K562 (cell line): ENCODE data around the gene SDC1. TPM values are rescaled to one million over a fixed set of nuclear protein-coding genes. Genes with fewer than 3 reads are reported as not detected.

ENCODE experiments used
- ATAC-seq: fragments of 200-7000 bp; cut with Tn5 transposase; 3 replicates; pipeline ENCODE4 v1.9.1; 2020; ENCODE audit warnings: moderate library complexity
- BruUV-seq: library from RNA; stranded (reverse); fragments of 400-500 nt; replicated peaks from 2 replicates; lab custom pipeline; 2021; lab: Mats Ljungman, UMichigan
- CTCF ChIA-PET: fragments of 300-600 bp; formaldehyde crosslinking; extraction: SDS; loops from one replicate; lab custom pipeline; 2021; ENCODE audit warnings: low intra/inter-chr PET ratio; lab: Yijun Ruan, JAX
- POLR2A ChIA-PET: fragments of 300-600, 350-650 bp; sonication (Branson Sonifier 250); formaldehyde crosslinking; extraction: SDS; loops from one replicate; lab custom pipeline; 2021; ENCODE audit warnings: antibody characterized with exemption, inconsistent platforms; lab: Yijun Ruan, JAX
- DNase-seq, 4 experiments: peaks; one replicate each; pipeline versions ENCODE4 v3.0.0 to v3.0.0-alpha.2; 2011 to 2018; ENCODE audit warnings: low spot score in 3 of 4, mixed read lengths in 3 of 4; ENCODE audit errors: extremely low read depth in 1 of 4
- FAIRE-seq: peaks from 2 replicates; lab custom pipeline; 2011; peaks lifted over from hg19 to GRCh38; lab: Jason Lieb, UNC
- H2AFZ ChIP-seq: 2 replicates; pipeline ENCODE4 v1.6.0; 2011; ENCODE audit warnings: low read depth, low read length, control low read depth, inconsistent platforms
- H3K27ac ChIP-seq: fragments of 200-600 bp; 3 replicates; pipeline ENCODE4 v1.8.0; 2011; ENCODE audit warnings: low read depth, mild to moderate bottlenecking, control low read depth, inconsistent platforms, low read length, moderate library complexity, mixed read lengths; ENCODE audit errors: extremely low read depth
- H3K27me3 ChIP-seq, 2 experiments: fragments of 300-600 bp in 1 of 2; 2 replicates in 1 of 2; 3 replicates in 1 of 2; pipeline versions ENCODE4 v1.6.0 to v1.8.0; 2011; ENCODE audit warnings: inconsistent platforms in 2 of 2, low read length in 2 of 2, mild to moderate bottlenecking in 1 of 2, mixed read lengths in 1 of 2, moderate library complexity in 1 of 2; ENCODE audit not compliant: control insufficient read depth in 2 of 2, insufficient read depth in 2 of 2
- H3K36me3 ChIP-seq: fragments of 300-600 bp; 3 replicates; pipeline ENCODE4 v1.8.0; 2011; ENCODE audit warnings: mild to moderate bottlenecking, low read length, inconsistent platforms; ENCODE audit not compliant: control insufficient read depth, insufficient read depth
- H3K4me1 ChIP-seq, 2 experiments: fragments of 200-600 bp in 1 of 2; replicated peaks in 1 of 2; 2 replicates in 1 of 2; 3 replicates in 1 of 2; pipeline versions ENCODE4 v1.5.1 to v1.8.0; 2011; ENCODE audit warnings: inconsistent platforms in 2 of 2, low read length in 2 of 2, mild to moderate bottlenecking in 1 of 2, mixed read lengths in 1 of 2, moderate library complexity in 1 of 2; ENCODE audit not compliant: control insufficient read depth in 2 of 2, insufficient read depth in 2 of 2
- H3K4me2 ChIP-seq: 2 replicates; pipeline ENCODE4 v1.6.1; 2011; ENCODE audit warnings: low read length, control low read depth, inconsistent platforms, mixed read lengths; ENCODE audit not compliant: insufficient read depth
- H3K4me3 ChIP-seq: fragments of 200-600 bp; sonication (generic), shearing (Covaris generic); 2 replicates; pipeline ENCODE4 v1.5.1; 2016; ENCODE audit warnings: control low read depth, inconsistent platforms
- H3K79me2 ChIP-seq: fragments of 200-600 bp; 3 replicates; pipeline ENCODE4 v1.8.0; 2011; ENCODE audit warnings: low read length, inconsistent platforms; ENCODE audit not compliant: control insufficient read depth, insufficient read depth
- H3K9ac ChIP-seq, 2 experiments: 2 replicates each; pipeline versions ENCODE4 v1.6.0 to v1.6.1; 2011; ENCODE audit warnings: low read depth in 2 of 2, low read length in 2 of 2, control low read depth in 1 of 2, inconsistent platforms in 1 of 2, mild to moderate bottlenecking in 1 of 2, mixed read lengths in 1 of 2; ENCODE audit not compliant: insufficient read depth in 1 of 2
- H3K9me1 ChIP-seq: one replicate; pipeline ENCODE4 v1.6.0; 2011; ENCODE audit warnings: inconsistent platforms, mild to moderate bottlenecking, low read length, moderate library complexity; ENCODE audit not compliant: control insufficient read depth, insufficient read depth
- H3K9me3 ChIP-seq: replicated peaks from 2 replicates; pipeline ENCODE4 v1.5.1; 2011; ENCODE audit warnings: low read depth, low read length, inconsistent platforms; ENCODE audit not compliant: control insufficient read depth, insufficient read depth
- H4K20me1 ChIP-seq: replicated peaks from 2 replicates; pipeline ENCODE4 v1.6.1; 2011; ENCODE audit warnings: low read length, inconsistent platforms, mixed read lengths; ENCODE audit not compliant: control insufficient read depth, insufficient read depth
- ARID2 ChIP-seq: fragments of 450-650 bp; IDR thresholded peaks from 2 replicates; pipeline ENCODE4 v1.6.1; 2017; ENCODE audit warnings: antibody characterized with exemption, mild to moderate bottlenecking
- CREM ChIP-seq: IDR thresholded peaks from 2 replicates; pipeline ENCODE4 v1.6.1; 2014; ENCODE audit warnings: antibody characterized with exemption, low read depth
- FOSL1 ChIP-seq: fragments of 200-800 bp; sonication (Bioruptor generic); conservative IDR thresholded peaks from 2 replicates; pipeline ENCODE4 v1.6.1; 2016; ENCODE audit warnings: missing genetic modification characterization, missing compliant biosample characterization
- GTF2F1 ChIP-seq: IDR thresholded peaks from 2 replicates; pipeline ENCODE4 v1.6.1; 2011; ENCODE audit warnings: low read depth, low read length, improper control_type of control experiment
- KLF1 ChIP-seq: fragments of 450-650 bp; IDR thresholded peaks from 2 replicates; pipeline ENCODE4 v1.6.1; 2016; ENCODE audit warnings: missing genetic modification characterization, missing compliant biosample characterization
- NCOR1 ChIP-seq: fragments of 450-650 bp; IDR thresholded peaks from 2 replicates; pipeline ENCODE4 v1.6.1; 2016; ENCODE audit warnings: mild to moderate bottlenecking, moderate library complexity
- RBM22 ChIP-seq: fragments of 200-400 bp; formaldehyde crosslinking; IDR thresholded peaks from 2 replicates; pipeline ENCODE4 v1.6.1; 2018; ENCODE audit warnings: low read length, low read depth; ENCODE audit not compliant: poor library complexity, severe bottlenecking
- TBL1XR1 ChIP-seq, 2 experiments: IDR thresholded peaks; 2 replicates each; pipeline ENCODE4 v1.6.1; 2012; ENCODE audit warnings: improper control_type of control experiment in 2 of 2, low read length in 2 of 2, mild to moderate bottlenecking in 1 of 2
- ZKSCAN3 ChIP-seq: fragments of 250-450 bp; sonication (Bioruptor Pico); IDR thresholded peaks from 2 replicates; pipeline ENCODE4 v1.4.0; 2020
- ZNF644 ChIP-seq: fragments of 200-800 bp; sonication (Bioruptor generic); IDR thresholded peaks from 2 replicates; pipeline ENCODE4 v1.6.1; 2016; ENCODE audit warnings: low read depth, missing genetic modification characterization, missing compliant biosample characterization
- WGBS: fragments of 100-300 bp; shearing (Covaris generic); methylation state at CpG from one replicate; pipeline ENCODE4 v1.1.6; 2016; ENCODE audit warnings: low coverage, mixed read lengths; ENCODE audit not compliant: insufficient coverage; ENCODE audit errors: missing lambda C conversion rate; 5-methylcytosine and 5-hydroxymethylcytosine counted together
- in situ Hi-C: fragments of 300-500 bp; cut with MboI; formaldehyde crosslinking; loops from 4 replicates; pipeline ENCODE4 v1.15.0; 2018; ENCODE audit warnings: inconsistent platforms, mixed read lengths
- intact Hi-C: fragments of 100-400 bp; cut with micrococcal nuclease; formaldehyde crosslinking; loops from 2 replicates; pipeline ENCODE4 v1.14.2; 2022
- polyA plus RNA-seq, 8 experiments: library from polyadenylated mRNA; depleted of rRNA in 4 of 8; stranded (reverse) in 5 of 8; unstranded in 3 of 8; fragments of >200 nt; fragmentation: Nextera tagmentation in 2 of 8; fragmentation: Illumina TruSeq in 1 of 8; extraction: Ambion mirVana in 2 of 8; extraction: Trizol in 1 of 8; gene quantifications; 2 replicates each; pipeline versions ENCODE4 v1.2.1 to v1.2.3, GENCODE V29; 2011 to 2014; ENCODE audit warnings: inconsistent platforms in 1 of 8, missing spikeins in 1 of 8
- total RNA-seq, 7 experiments: library from RNA; depleted of rRNA in 6 of 7; stranded (reverse); fragments of >200 nt in 6 of 7; fragmentation: Illumina TruSeq in 2 of 7; extraction: Trizol in 2 of 7; gene quantifications; 2 replicates each; pipeline versions ENCODE4 v1.2.1 to v1.2.3, GENCODE V29; 2011 to 2021; ENCODE audit warnings: low replicate concordance in 1 of 7
- TF ChIP-seq, protein P1 (sequence below): sonication (generic); formaldehyde crosslinking; IDR thresholded peaks from 2 replicates; pipeline ENCODE4 v1.8.1; 2023; ENCODE audit warnings: missing genetic modification reagents, mild to moderate bottlenecking, borderline replicate concordance
- TF ChIP-seq, protein P2 (sequence below), 2 experiments: fragments of 450-650 bp; conservative IDR thresholded peaks; 2 replicates each; pipeline ENCODE4 v1.6.1; 2017; ENCODE audit warnings: mild to moderate bottlenecking in 2 of 2, moderate library complexity in 2 of 2
- TF ChIP-seq, protein P3 (sequence below): fragments of 450-650 bp; IDR thresholded peaks from 2 replicates; pipeline ENCODE4 v1.6.1; 2018; ENCODE audit warnings: mild to moderate bottlenecking, low read depth; ENCODE audit not compliant: partially characterized antibody
- TF ChIP-seq, protein P4 (sequence below): fragments of 450-650 bp; conservative IDR thresholded peaks from 2 replicates; pipeline ENCODE4 v1.6.1; 2016; ENCODE audit warnings: missing genetic modification characterization, low read depth, mild to moderate bottlenecking, missing compliant biosample characterization, moderate library complexity

The SDC1 gene
- total and polyA plus RNA-seq, 9 of the 15 experiments (the other 6 are each of a cell fraction or from before 2014, with no cell fraction given), result 0.06 to 2.7 (median 0.49) TPM

DNA sequence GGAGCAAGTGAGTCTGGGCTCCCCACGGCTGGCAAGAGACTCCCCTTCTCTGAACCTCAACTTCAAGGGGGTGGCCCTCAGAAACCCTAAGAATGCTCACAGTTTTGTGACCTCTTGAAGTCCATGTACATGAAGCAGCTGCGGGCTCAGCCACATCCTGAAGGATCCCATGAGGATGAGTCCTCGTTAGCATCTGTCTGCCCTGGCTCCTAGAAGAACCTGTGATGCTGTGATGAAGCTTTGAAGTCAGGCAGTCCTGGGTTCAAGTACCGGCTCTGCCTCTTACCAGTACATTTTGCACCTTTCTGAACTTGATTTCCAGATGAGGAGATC, 38.1 kb downstream of the SDC1 start:
- Histone ChIP-seq H3K4me2 (peak overlapping the region; percentile 27; the same call in 1 of the 2 replicates), H3K4me3 (no peak overlapping the region), H3K27ac (peak overlapping the region; percentile 70; the same call in 1 of the 3 replicates), H3K27me3 (peaks cover 0 to 8% of the 10 kb centered on the region in 2 experiments; a peak in 1 of 5 replicates), H3K36me3 (no peaks in the 10 kb centered on the region), H3K79me2 (no peaks in the 10 kb centered on the region), H3K9me3 (no peaks in the 10 kb centered on the region), H3K9me1 (no peaks in the 10 kb centered on the region), H4K20me1 (no peaks in the 10 kb centered on the region), H2AFZ (peak overlapping the region; percentile 81), H3K4me1 (peaks cover 27 to 30% of the 10 kb centered on the region in 2 experiments), H3K9ac (peak overlapping the region in 1 of 2 experiments; percentile 6; a peak in 2 of 4 replicates)
- ATAC-seq (no peak), DNase-seq (no peak), FAIRE-seq (no peak)
- 46% methylated on average over 4 of the region's 4 CpGs for WGBS
- BruUV-seq, result no TSS peak
- in situ Hi-C loops (no loop called here), intact Hi-C loops (no loop called here)
- ChIA-PET POLR2A (no interaction called here), CTCF (no interaction called here)
- no peak for TF ChIP-seq RBM22
- TF ChIP-seq, protein P1, sequence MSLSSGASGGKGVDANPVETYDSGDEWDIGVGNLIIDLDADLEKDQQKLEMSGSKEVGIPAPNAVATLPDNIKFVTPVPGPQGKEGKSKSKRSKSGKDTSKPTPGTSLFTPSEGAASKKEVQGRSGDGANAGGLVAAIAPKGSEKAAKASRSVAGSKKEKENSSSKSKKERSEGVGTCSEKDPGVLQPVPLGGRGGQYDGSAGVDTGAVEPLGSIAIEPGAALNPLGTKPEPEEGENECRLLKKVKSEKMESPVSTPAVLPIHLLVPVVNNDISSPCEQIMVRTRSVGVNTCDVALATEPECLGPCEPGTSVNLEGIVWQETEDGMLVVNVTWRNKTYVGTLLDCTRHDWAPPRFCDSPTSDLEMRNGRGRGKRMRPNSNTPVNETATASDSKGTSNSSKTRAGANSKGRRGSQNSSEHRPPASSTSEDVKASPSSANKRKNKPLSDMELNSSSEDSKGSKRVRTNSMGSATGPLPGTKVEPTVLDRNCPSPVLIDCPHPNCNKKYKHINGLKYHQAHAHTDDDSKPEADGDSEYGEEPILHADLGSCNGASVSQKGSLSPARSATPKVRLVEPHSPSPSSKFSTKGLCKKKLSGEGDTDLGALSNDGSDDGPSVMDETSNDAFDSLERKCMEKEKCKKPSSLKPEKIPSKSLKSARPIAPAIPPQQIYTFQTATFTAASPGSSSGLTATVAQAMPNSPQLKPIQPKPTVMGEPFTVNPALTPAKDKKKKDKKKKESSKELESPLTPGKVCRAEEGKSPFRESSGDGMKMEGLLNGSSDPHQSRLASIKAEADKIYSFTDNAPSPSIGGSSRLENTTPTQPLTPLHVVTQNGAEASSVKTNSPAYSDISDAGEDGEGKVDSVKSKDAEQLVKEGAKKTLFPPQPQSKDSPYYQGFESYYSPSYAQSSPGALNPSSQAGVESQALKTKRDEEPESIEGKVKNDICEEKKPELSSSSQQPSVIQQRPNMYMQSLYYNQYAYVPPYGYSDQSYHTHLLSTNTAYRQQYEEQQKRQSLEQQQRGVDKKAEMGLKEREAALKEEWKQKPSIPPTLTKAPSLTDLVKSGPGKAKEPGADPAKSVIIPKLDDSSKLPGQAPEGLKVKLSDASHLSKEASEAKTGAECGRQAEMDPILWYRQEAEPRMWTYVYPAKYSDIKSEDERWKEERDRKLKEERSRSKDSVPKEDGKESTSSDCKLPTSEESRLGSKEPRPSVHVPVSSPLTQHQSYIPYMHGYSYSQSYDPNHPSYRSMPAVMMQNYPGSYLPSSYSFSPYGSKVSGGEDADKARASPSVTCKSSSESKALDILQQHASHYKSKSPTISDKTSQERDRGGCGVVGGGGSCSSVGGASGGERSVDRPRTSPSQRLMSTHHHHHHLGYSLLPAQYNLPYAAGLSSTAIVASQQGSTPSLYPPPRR (CRISPR knock-in tag), result no peak
- no peak for TF ChIP-seq TBL1XR1 (IDR thresholded peaks at IDR 0.05; ENCODE audit: low read length in 2 of 2)
- TF ChIP-seq ZNF644 (tag), result 0 out of 2 replicates have a peak, but pooled peaks have one; percentile 49
- TF ChIP-seq NCOR1, result no peak
- TF ChIP-seq KLF1 (tag), result no peak
- TF ChIP-seq, protein P2, sequence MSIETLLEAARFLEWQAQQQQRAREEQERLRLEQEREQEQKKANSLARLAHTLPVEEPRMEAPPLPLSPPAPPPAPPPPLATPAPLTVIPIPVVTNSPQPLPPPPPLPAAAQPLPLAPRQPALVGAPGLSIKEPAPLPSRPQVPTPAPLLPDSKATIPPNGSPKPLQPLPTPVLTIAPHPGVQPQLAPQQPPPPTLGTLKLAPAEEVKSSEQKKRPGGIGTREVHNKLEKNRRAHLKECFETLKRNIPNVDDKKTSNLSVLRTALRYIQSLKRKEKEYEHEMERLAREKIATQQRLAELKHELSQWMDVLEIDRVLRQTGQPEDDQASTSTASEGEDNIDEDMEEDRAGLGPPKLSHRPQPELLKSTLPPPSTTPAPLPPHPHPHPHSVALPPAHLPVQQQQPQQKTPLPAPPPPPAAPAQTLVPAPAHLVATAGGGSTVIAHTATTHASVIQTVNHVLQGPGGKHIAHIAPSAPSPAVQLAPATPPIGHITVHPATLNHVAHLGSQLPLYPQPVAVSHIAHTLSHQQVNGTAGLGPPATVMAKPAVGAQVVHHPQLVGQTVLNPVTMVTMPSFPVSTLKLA (conservative IDR thresholded peaks at IDR 0.05), result no peak
- TF ChIP-seq, protein P3, sequence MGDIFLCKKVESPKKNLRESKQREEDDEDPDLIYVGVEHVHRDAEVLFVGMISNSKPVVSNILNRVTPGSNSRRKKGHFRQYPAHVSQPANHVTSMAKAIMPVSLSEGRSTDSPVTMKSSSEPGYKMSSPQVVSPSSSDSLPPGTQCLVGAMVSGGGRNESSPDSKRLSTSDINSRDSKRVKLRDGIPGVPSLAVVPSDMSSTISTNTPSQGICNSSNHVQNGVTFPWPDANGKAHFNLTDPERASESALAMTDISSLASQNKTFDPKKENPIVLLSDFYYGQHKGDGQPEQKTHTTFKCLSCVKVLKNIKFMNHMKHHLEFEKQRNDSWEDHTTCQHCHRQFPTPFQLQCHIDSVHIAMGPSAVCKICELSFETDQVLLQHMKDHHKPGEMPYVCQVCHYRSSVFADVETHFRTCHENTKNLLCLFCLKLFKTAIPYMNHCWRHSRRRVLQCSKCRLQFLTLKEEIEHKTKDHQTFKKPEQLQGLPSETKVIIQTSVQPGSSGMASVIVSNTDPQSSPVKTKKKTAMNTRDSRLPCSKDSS, result no peak
- TF ChIP-seq ZKSCAN3, result no peak
- no peak for TF ChIP-seq CREM
- TF ChIP-seq ARID2, result no peak
- TF ChIP-seq, protein P4, sequence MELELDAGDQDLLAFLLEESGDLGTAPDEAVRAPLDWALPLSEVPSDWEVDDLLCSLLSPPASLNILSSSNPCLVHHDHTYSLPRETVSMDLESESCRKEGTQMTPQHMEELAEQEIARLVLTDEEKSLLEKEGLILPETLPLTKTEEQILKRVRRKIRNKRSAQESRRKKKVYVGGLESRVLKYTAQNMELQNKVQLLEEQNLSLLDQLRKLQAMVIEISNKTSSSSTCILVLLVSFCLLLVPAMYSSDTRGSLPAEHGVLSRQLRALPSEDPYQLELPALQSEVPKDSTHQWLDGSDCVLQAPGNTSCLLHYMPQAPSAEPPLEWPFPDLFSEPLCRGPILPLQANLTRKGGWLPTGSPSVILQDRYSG, result 0 out of 2 replicates have a peak, but pooled peaks have one; percentile 1
- no peak for TF ChIP-seq GTF2F1
- no peak for TF ChIP-seq FOSL1 (tag)
